Measurements from ENCODE around the gene ZNF747.

ZNF747 gene

DNA sequence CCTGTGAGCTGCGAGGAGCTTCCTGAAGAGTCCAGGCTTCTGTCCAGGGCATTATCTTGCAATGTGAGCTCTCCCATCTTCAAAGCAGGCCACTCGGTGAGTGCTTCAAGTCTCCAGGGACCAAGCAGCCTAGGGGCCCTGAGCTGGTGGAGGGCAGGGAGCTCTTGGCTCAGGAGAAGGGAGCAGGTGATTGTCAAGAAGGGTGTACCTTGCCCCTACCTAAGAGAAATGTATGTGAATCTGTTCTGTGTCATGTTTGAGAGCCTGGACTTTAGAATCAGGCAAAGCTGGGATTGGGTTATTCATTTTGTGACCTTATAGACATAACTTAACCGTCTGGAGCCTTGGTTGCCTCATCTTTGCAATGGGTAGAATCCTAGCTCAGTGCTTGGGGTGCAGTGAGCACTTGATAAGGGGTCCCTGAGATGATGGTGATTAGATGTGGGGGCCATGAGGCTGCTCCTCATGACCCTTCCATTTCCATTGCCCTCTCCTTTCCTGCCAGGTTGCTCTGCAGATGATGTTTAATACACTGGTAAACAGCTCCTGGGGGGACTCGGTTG lies 24.2 kb downstream of the ZNF747 start:
- DNase-seq = no peak

DNA sequence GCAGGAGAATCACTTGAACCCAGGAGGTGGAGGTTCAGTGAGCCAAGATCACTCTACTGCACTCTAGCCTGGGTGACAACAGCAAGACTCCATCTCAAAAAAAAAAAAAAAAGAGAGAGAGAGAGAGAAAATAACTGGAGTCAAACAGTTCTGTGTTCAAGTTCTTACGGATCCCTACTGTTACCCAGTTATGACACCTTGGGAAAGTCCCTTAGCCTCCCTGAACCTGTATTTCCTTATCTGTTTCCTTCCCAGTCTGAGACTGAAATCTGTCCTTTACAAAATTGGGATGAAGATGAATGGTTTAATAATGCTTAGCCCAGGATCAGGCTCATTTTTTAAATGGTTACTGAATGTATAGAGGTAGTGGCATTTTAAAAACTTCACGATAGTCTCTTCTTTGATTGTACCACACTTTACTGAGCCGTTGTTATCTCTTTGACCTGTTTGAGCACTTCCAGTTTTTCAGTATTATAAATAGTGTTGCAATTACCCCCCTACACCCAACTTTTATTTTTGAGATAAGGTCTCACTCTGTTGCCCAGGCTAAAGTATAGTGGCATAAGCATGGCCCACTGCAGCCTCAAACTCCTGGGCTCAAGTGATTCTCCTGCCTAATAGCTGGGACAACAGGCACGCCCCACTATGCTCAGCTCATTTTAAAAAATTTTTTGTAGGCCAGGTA lies 25.4 kb downstream of the ZNF747 start:
- no peak for DNase-seq

DNA sequence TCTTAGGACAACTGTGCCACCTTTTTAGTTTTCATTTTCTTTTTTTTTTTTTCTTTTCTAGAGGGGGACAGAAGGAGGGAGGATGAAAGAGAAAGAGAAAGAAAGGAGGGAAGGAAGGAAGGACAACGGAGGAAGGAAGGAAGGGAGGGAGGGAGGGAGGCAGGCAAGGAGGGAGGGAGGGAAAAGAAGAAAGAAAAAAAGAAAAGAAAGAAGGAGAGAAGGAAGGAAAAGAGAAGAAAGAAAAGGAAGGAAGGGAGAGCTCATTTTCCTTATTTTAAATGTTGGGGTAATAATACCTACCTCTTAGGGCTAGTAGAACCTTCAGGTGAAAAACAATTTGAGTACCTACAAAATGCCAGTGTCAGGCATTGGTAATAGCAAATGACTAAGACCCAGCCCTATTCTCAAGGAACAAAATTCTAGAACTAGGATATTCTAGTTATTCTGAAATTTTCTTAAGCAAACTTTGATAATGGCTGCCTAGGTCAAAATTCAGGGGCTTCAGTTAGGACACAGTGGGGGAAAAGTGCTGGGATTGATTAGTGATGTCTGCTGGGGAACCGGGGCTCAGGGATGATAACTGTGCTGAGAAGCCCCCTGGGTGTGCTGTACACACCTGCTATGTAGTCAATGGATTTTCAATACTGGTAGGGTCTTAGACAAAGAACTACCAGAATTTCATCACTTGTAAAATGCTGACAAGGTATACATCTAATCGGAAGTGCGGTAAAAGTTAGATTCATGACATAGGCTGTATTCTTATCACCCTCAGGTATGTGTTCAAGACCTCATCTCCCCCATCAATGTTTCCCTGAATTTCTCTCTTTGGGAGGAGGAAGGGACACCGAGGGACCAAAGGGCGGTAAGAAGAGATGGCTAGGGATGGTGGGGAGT lies 31.0 kb downstream of the ZNF747 start:
- DNase-seq = no peak

DNA sequence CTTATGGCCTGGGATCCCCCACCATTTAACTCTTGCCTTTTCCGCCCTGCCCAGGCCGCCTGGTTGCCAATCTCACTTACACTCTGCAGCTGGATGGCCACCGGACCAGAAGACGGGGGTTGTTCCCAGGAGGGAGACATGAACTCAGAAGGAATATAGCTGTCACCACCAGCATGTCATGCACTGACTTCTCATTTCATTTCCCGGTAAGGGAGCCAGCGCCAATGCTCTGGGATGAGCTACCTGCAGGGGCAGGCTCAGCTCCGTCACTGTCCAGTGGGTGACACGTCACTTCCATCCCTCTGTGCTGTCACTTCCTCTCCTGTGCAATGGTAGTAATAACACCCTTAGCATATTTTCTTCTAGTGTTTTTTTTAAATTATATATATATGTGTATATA lies 35.4 kb downstream of the ZNF747 start:
- DNase-seq = no peak

DNA sequence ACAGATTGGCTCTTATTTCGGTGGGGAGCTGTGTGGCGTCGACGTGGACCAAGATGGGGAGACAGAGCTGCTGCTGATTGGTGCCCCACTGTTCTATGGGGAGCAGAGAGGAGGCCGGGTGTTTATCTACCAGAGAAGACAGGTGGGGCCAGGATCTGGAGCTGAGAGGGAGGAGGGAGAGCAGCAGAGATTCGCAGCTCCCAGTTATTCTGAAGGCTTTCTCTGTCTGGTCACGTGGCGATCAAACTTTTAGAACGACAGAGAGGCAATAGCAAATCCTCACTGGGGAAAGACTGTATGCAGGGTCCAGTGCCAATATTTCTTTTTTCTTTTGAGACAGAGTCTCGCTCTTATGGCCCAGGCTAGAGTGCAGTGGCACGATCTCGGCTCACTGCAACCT lies 39.9 kb downstream of the ZNF747 start:
- DNase-seq = no peak

DNA sequence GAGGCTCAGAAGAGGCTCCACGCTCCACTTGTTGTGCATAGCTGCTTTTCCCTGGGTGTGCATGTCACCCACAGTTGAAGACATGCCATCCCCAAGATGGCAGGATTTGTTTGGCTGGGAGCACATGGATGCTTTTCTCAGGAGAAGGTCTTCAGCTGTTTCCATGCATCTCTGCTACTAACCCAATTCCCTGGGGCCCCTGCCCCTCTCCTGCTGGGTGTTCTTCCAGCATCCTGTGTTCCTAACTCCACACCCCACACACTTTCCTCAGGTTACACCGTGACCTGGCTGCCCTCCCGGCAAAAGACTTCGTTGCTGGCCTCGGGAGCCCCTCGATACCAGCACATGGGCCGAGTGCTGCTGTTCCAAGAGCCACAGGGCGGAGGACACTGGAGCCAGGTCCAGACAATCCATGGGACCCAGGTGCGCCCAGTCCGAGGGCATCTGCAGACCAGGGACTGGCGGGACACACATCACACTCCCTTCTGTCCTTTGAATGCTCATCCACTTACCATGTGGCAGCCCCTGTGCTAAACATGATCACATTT lies 40.6 kb downstream of the ZNF747 start:
- DNase-seq = no peak

DNA sequence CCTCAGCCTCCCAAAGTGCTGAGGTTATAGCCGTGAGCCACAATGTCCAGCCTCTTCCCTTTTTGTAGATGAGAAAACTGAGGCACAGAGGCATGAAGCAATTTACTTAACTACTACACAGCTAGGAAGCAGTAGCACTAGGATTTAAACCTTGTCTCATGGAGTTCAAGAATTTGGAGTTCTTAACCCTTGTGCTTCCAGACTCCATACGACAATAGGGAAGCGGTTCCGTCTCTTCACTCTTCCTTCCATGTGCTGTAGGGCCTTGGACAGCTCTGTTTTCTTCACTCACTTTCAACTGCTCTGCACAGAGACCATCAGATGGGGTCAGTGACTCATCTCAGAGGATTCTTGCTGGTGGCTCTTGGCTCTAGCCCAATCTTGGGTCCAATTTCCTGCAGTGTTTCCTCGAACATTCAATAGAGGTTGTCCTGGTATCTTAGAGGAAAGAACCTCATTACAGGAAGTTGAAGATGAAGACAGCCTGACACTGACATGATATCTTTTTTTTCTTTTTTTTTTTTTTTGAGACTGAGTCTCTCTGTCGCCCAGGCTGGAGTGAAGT lies 42.8 kb downstream of the ZNF747 start:
- peak; percentile 19 for DNase-seq

DNA sequence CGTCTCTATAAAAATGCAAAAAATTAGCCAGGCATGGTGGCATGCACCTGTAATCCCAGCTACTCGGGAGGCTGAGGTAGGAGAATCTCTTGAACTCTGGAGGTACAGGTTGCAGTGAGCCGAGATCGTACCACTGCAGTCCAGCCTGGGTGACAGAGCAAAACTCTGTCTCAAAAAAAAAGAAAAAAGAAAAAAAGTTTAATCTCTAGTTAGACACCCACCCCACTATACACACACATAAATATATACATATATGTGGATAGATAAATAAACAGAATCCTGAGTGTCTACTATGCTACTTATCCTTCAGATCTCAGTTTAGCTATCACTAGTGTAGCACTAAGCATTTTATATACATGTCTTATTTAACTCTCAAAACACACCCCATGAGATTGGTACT lies 43.4 kb downstream of the ZNF747 start:
- no peak for DNase-seq

DNA sequence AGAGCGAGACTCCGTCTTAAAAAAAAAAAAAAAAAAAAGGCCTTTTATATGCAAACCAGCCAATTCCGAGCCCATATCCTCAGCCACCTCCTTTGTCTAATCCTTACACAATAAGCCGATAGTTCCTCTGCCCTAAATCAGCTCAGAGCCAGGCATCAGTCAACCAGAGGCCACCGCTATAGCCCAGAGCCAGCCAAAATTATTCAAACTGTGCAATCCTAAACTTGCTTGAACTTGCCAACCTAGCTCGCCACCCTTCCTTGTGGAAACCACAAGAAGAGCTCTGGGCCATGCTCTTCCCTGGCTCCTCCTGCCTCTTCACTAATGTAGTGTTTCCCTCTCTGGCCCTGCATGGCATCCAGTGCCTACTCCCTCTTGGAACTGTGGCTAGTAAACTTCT lies 44.4 kb downstream of the ZNF747 start:
- no peak for DNase-seq

DNA sequence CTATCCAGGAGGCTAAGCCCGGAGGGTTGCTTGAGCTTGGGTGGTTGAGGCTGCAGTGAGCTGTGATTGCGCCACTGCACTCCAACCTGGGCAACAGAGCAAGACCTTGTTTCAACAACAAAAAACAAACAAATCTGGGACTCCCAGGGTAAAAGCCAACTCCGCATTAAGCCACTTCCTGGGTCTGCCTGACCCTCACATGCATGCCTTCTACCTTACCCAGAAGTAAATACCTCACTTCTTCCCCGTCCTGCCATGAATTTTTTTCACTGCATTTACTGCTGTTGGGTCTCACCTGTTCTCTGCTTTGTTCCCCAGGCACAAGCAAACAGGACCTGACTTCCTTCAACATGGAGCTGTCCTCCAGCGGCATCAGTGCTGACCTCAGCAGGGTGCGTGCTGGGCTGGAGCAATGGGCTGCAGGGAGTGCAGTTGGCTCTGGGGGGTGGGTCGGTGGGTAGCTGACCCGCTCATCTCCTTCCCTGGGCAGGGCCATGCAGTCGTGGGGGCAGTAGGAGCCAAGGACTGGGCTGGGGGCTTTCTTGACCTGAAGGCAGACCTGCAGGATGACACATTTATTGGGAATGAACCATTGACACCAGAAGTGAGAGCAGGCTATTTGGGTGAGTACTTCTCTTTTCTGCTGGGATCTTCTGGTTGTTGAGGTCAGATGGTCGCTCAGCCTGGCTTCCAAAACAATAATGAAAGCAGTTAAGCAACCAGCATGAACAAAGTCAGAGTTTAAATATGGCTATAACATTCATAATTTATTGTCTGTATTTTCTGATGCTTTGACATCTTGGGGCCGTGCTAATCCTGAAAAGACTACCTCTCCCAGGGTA lies 45.7 kb downstream of the ZNF747 start:
- DNase-seq = no peak

DNA sequence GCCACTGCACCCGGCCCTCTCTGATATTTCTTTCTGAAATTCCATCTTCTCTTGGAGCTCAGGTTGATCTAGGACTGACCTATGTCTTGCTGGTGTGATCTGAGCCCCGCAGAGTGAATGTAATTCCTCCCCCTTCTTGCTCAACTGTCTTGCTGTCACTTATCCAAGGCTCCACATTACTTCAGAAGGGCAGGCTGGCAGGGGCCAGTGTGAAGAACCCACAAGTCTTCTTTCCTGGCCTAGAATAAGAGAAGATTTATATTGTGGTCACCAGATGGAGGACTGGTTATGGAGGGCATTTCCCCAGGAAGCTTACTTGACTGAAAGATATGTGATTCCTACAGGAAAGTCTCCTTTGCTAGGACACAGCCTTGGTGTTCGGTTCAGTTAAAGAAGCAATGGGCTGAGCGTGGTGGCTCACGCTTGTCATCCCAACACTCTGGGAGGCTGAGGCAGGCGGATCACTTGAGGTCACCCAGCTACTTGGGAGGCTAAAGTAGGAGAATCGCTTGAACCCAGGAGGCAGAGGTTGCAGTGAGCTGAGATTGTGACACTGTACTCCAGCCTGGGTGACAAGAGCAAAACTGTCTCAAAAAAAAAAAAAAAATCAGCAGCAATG lies 48.7 kb downstream of the ZNF747 start:
- DNase-seq = no peak

DNA sequence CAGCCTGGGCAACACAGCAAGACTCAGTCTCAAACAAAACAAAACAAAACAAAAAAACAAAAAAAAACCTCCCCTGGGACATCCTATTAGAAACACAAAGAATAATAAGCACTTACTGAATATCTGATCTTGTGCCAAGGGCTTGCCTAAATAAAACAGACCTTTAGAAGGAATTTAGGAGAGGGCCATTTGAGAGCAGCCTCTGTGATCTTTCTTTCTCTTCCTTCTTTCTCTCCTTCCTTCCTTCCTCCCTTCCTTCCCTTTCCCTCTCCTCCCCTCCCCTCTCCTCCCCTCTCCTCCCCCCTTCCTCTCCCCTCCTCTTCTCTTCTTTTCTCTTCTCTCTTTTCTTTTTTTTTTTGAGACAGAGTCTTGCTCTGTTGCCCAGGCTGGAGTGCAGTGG lies 49.8 kb downstream of the ZNF747 start:
- DNase-seq = no peak

DNA sequence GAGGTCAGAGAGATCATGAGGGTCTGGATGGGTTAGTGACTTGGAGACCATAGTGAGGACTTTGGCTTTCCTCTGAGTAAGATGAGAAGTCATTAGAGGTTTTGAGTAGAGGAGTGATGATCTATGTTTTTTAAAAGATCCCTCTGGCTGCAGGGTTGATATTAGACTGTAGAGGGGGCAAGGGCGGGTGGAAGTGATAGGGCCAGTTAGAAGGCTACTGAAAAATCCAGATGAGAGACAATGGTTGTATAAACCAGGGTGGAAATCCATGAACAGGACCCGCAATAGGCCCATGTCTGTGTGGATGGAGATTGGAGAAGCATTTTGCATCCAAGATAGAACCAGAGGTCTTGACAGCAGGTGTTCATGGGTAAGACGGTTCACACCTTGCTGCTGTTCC lies 52.3 kb downstream of the ZNF747 start:
- DNase-seq = peak; percentile 34

DNA sequence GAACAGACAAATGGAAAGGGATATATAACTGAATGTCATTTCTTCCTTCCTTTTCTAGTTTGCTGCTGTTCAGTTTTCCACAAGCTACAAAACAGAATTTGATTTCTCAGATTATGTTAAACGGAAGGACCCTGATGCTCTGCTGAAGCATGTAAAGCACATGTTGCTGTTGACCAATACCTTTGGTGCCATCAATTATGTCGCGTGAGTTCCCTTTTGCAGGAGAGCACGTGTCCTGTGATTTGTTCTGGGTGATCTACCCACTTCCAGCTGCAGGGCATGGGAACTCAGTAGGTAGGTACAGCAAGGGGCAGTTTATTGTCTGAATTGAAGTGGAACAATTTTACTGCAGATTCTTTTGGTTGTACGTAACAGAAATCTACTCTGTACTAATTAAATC lies 53.3 kb downstream of the ZNF747 start:
- no peak for DNase-seq

Measured in CD4-positive, alpha-beta T cell treated with Interleukin-21 for 1 hour (primary cell).